VCaP (cell line): ENCODE measurements around the gene BMP7.

ENCODE experiments used
- H3K27ac ChIP-seq: fragments of 450-650 bp; 2 replicates; pipeline ENCODE4 v1.5.1; 2017
- TF ChIP-seq, protein P1 (sequence below): fragments of 450-650 bp; conservative IDR thresholded peaks from 2 replicates; pipeline ENCODE4 v1.5.1; 2017; ENCODE audit warnings: mild to moderate bottlenecking, moderate library complexity

Gene BMP7

DNA sequence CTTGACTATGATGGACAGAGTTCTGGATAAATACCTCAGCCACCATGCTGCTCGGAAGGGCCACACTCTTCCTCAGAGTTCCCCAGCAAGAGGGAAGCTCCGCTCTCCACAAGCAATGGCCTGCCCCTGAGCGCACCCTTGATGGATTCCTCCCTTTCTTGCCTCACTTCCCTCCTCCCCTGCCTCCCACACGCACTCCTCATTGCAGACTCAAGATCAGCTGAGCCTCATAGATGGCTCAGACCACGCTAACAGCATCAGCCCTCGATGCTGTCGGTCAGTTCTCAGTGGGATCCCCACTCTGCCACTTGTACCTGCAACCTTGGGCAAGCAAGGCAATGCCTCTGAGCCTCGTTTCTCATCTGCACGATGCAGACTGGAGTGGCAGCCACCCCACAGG is 123.3 kb downstream of the BMP7 start:
- H3K27ac ChIP-seq, result peak overlapping the region; percentile 74

DNA sequence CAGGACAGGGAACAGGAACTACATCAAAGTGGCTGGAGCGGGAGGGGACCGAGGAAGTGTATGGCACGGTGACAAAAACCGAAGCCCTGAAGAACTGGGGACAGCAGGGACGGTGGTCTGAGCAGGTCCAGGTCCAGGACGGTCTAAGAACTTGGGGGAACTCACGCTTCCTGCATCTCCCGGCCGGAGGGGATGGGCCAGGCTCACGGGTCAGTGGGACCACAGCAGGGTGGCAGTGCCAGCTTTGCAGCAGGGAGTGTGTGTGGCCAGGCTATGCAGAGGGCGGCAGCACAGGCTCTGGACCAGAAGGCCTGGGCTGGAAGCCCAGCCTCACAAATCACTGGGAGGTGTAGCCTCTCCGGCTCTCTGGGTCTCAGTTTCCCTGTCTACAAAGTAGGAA is 123.8 kb downstream of the BMP7 start:
- TF ChIP-seq, protein P1, sequence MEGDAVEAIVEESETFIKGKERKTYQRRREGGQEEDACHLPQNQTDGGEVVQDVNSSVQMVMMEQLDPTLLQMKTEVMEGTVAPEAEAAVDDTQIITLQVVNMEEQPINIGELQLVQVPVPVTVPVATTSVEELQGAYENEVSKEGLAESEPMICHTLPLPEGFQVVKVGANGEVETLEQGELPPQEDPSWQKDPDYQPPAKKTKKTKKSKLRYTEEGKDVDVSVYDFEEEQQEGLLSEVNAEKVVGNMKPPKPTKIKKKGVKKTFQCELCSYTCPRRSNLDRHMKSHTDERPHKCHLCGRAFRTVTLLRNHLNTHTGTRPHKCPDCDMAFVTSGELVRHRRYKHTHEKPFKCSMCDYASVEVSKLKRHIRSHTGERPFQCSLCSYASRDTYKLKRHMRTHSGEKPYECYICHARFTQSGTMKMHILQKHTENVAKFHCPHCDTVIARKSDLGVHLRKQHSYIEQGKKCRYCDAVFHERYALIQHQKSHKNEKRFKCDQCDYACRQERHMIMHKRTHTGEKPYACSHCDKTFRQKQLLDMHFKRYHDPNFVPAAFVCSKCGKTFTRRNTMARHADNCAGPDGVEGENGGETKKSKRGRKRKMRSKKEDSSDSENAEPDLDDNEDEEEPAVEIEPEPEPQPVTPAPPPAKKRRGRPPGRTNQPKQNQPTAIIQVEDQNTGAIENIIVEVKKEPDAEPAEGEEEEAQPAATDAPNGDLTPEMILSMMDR, result no peak
- H3K27ac ChIP-seq, result peak overlapping the region; percentile 74; the same call in 1 of the 2 replicates

More for the DNA sequence above, 123.3 kb downstream of the BMP7 start:
- TF ChIP-seq, protein P1, result no peak

DNA sequence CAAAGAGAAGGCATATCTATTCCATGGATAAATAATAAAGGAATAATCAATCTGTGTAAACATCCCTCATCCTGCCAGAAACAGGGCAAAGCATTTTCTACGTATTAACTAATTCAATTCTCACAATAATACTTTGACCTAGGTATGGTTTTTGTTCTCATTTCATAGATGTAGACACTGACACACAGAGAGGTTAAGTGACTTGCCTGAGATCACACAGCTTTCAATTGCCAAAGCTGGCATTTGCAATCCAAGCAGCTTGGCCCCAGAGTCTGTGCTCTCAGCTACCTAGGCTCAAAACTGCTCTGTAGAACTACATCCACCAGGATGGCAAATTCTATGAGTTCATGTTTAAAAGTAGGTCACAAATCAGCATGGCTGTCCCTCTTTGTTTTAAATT is 124.9 kb downstream of the BMP7 start:
- TF ChIP-seq, protein P1, result no peak
- H3K27ac ChIP-seq, result peak overlapping the region; percentile 74; the same call in 1 of the 2 replicates

DNA sequence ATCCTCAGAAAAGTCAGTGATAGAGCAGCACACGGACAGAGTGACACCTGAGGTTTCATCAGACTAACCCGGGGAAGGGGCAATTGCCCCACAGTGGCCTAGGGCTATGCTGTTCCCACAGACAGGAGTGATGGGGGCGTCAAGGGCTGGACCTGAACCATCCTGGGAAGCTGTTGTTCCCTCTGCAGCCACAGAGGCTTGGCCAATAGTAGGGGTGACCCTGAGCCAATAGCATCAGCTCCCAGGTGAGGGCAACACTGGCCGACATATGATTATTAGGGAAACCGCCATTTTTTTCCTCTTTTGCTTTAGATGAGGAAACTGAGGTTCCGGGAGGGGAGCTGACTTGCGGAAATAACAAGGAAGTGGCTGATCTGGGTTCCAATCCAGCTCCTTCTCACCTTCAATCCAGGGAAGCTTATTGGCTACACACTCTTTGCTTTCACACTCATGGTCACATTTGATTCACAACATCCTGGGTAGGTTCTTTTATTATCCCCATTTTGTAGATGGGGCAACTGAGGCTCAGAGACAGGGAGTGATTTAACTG is 126.0 kb downstream of the BMP7 start:
- TF ChIP-seq, protein P1, result no peak
- H3K27ac ChIP-seq, result no peak overlapping the region

DNA sequence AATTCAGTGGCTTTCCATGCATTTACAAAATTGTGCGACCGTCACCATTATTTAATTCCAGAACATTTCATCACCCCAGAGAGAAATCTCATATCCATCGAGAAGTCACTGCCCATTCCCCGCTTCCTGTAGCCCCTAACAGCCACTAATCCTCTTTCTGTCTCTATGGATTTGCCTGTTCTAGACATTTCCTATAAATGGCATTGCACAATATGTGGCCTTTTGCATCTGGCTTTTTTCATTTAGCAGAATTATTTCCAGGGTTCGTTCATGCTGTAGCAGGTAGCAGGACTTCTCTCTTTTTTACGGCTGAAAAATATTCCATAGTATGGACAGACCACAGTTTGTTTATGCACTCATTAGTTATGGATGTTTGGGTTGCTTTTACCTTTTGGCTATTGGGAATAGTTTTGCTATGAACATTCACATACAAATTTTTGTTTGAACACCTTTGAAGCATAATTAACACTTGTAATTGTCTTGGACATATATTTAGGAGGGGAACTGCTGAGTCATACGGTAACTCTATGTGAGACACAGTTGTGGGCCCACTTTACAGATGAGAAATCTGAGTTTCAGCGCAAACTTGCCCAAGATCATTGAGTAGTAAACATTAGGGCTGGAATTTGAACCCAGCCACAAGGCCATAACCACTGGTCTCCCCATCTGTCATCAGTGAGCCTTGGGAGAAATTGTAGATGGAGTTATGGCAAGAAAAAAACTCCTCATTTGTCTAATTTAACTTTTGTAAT is 126.9 kb downstream of the BMP7 start:
- H3K27ac ChIP-seq, result no peak overlapping the region
- TF ChIP-seq, protein P1, result no peak

DNA sequence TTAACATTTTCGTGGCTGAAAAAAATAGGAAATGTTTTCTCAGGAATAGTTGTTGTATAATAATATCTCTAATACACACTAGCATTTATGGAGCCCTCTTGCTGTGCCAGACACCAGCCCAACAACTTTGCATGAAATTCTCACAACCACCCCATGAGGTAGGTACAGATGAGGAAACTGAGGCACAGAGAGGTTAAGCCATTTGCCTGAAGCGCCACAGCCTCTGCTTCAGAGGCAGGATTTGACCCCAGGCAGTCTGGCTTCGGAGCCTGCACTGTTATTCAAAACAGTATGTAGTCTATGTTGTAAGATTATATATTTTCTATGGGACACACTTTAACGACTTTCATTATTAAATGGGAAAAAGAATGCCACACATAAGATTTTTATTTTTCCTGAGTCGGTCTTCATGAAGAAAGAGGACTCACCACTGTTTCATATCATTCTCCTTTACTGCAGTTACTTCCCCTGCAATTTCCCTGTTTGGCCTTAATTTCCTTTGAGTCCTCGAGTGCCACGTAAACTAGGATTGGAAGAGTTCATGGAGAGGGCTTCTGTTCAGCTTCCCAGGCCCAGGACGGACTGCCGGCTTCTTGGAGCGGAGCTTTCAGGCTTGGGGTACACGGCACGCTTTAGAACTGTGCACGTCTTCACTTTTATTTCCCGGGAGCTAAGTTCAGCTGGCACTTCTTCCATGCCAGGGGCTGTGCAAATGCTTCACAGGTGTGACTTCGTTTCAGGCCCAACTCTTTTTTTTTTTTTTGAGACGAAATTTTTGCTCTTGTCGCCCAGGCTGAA is 128.0 kb downstream of the BMP7 start:
- no peak overlapping the region for H3K27ac ChIP-seq
- TF ChIP-seq, protein P1, result no peak

DNA sequence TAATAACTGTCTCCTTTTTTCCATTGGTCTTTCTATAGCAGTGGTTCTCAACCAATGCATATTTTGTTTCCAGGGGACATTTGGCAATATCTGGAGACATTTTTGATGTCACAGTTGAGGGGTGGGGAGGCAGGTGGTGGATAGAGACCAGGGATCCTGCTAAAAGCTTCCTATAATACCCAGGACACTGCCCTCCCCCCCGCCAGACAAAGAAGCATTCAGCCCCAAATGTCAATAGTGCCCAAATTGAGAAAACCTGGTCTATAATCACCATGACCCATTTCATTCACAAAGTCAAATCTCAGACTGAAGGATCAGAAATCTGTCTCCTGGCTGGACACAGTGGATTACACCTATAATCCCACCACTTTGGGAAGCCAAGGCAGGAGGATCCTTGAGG is 128.8 kb downstream of the BMP7 start:
- no peak overlapping the region for H3K27ac ChIP-seq
- TF ChIP-seq, protein P1, result no peak
